ENCODE measurements around the gene IL16.

Gene IL16

DNA sequence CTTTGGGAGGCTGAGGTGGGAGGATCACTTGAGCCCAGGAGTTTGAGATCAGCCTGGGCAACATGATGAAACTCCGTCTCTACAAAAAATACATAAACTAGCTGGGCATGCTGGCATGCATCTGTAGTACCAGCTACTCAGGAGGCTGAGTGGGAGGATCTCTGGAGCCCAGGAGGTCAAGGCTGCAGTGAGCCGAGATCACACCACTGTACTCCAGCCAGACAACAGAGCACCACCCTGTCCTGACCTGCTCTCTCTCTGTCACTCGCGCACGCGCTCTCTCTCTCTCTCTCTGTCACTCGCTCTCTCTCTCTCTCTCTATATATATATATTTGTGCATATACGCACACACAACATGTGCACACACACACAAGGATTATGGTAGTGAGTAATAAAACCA lies 61.8 kb downstream of the IL16 start:
- no peak for DNase-seq

DNA sequence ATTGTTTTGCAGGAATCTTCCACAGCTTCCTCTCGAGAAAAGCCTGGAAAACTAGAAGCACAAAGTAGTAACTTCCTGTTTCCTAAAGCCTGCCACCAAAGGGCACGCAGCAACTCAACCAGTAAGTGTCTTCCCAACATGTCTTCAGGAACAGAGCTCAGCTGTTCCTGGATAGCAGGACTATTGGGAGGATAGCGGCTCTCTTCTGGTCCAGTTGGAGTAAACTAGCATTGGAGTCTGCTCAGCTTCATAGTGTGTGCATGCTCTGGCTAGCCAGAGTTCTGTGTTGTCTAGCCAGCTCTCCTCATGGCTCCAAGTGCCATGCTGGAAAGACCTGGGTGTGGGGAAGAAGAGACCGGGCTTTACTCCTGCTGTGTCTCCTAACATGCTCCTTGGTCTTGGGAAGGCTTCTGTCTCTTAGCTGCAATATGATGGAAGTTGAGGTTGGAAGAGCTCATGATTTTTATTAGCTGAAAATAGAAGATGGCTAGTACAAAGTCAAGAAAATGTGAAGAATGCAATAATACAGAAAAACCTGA lies 63.1 kb downstream of the IL16 start:
- no peak for DNase-seq

DNA sequence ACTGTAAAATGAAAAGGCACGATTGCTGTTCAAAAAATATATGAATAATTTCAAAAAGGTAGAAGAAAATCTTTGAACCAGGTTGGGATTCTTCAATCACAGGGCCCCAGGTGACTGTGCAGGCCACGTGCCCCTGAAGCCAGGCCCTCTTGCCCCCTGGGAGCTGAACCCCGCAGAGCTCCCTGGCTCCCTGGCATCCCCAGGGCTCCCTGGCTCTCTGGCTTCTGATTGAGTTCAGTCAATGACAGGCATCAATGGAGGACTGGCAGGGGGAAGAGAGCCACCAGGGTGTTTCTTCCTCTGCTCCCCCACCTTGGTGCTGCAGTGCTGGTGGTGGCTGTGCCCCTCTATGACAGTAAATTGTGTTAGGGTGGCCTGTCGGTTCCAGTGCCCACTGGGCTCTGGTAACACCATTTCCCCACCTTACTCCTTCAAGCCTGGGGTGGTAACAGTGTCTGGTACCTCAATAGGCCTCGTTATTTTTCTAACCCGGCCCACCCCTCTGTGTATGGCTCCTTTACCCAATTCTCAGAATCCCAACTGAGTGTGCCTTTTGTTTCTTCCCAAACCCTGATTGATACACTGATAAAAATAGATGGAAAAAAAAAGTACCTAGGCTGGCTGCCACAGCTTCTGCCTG lies 64.6 kb downstream of the IL16 start:
- DNase-seq: no peak

DNA sequence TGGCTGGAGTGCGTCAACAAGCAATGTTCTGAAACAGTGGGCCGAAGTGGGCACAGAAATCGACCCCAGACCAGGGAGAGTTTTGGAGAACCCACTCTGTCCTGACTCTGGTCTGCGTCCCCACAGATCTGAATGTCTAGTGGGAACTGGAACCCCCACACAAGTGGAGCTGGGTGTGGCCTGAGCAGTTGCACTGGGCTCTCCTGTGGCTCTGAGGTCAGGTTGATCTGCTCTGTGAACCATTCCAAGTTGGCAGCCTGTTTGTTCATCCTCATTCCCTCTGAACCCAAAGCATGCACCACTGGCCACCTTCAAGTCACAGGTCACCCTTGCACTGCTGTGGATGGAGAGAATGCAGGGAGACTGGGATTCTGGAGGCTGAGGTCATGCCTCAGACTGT lies 66.8 kb downstream of the IL16 start:
- DNase-seq: no peak

DNA sequence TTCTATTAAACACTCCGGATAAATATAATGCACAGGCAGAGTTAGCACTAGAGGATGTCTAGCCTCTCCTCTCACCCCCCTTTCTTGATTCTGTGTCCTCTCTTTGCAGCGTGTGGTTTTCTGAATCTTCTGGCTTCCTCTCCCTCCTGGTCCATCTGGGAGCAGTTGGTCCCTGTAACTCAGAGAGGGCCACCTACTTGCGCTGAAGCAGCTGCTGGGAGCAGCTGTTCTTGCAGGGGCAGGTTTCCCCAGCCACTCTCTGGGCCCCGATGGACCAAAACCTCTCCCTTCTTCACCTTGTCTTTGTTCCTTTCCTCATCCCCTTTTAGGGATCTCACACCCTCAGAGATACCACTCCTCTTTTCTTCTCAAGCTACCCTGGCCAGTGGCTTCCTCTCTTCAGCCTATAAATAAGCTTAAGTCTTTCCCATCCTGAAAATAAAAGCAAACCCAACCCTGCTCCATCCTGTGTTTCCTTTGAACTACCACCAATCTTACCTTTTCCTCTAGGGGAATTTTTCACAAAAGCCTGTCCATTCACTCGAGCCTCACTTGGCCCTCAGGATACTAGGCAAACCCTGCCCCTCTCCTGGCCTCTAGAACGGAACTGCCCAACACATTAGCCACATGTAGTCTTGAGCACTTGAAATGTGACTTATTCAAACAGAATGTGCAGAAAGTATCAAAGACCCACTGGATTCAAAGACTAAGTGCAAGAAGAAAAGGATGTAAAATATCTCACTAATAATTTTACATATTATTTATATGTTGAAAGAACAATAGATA lies 67.6 kb downstream of the IL16 start:
- no peak for DNase-seq

DNA sequence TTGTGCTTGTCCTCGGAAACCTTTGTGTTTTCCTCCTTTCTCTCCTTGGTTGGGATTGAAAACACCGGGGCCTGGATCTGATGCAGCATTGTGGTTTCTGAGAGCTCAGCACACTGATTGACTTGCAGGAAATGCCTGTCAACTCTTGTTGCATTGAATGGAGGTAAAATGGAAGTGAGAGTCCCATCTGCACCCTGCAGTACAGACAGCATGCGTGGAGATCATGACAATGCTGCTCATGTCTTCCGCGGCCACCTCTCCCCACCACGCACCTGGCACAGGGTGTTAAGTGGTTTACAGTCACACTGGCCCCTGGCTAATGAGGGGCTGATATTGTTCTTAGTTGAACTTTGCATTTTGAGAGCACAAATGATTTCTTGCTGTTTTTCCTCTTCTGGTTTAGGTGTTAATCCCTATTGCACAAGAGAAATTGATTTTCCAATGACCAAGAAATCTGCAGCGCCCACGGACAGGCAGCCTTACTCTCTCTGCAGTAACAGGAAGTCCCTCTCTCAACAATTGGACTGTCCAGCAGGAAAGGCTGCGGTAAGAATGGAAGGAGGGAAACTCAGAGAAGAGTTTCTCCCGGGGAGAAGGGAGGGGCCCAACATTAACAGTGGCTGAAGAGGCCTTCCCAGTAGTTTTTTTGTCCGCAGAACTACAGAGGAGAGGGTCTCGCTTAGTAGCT lies 68.7 kb downstream of the IL16 start:
- no peak for DNase-seq

DNA sequence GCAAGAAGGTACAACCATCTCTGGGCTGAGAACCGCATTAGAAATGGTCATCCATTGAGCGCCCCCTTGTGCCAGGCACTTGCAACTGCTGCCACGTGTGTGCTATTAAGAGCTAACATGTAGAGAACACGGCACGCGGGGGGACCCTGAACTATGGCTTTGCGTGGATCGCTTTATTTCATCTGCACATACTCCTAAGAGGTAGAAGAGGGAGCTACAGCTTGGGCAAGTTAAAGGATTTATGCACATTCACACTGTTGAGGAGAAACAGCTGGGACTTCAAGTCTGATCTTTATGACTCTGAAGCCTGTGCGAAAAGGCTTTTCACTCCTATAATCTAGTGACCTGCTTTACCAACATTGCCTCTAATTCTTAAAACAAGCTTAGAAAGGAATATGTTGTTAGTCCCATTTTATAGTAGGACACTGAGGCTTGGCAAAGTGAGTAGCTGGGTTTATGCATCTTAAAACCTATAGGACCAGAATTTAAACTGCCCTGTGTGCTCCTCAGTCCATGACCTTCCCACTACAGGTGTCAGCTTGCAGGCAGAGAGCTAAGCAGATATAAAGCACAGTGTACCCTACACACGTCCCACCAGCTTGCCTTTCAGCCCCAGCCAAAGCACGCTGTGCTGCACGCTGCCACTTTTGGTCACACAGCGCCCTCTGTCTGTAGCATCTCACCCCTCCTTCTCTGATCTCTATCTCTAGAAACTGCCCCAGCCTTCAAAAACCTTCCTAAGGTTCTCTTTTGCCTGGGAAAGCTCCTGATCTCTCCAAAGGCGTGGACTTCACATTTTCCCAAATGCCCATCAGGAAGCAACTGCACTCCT lies 69.5 kb downstream of the IL16 start:
- peak; percentile 89 for DNase-seq

DNA sequence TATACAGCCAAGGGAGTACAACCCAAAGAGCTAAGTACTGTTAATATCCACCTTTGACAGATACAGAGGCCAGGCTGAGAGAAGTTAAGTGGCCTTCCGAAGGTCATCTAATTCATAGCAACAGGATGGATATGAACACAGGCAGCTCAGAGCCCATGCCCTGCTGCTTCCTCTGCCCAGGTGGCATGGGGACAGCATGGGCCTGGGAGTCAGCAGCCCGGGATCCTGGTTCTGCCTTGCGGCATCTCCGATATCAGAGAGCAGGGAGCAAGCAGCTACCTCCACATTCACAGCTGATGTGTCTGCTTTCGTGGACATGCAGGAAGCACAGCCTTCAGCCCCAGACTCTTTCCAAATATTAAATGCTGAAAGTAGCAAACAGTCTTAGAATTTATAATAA lies 71.7 kb downstream of the IL16 start:
- DNase-seq: no peak

DNA sequence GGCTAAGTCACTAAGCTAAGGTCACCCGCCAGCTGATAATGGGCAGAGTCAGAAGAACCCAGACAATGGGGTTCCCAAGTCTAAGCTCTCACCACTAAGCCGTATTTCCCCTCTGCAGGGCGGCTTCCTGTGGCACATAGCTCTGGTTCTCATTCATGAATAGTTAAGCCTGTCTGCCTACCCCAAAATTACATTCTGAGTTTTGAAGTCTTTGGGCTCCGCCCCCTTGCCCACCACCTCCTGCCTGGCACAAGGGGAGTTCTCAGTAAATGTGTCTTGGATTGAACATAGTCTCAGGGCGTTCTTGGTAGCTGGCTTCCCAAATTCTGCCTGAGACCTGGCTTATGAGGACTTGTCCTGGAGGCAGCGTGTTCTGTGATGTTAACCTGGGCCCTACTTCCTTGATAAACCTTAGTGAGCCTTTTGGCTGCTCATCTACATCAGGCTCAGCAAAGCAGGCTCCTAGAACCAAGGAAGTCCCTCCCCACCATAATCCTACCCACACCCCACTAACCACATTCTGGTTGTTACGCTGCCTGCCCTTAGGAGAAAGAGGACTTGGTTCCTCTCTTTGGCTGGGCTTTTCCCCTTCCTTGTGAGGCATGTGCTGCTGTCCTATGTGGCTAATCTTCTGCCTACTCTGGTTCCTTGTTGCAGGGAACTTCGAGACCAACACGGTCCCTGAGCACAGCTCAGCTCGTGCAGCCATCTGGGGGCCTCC lies 72.4 kb downstream of the IL16 start:
- no peak for DNase-seq

DNA sequence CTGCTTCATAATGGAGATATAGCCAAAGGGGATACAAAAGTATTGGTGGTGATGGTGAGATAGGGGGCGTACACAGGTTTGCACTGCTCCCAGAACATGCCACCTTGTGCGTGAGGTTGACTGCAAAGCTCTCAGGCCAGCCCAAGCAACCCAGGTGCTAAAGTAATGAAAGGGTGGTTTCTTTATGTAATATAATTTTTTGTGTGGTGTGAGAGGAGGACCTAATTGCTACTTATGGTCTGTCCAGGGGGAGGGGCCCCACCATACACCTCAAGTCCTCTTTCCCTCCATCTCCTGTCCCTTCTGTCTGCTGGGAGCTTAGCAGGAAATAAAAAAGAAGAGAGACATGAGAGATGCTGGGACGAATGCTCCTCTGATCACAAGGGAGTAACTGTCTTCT lies 73.5 kb downstream of the IL16 start:
- no peak for DNase-seq

DNA sequence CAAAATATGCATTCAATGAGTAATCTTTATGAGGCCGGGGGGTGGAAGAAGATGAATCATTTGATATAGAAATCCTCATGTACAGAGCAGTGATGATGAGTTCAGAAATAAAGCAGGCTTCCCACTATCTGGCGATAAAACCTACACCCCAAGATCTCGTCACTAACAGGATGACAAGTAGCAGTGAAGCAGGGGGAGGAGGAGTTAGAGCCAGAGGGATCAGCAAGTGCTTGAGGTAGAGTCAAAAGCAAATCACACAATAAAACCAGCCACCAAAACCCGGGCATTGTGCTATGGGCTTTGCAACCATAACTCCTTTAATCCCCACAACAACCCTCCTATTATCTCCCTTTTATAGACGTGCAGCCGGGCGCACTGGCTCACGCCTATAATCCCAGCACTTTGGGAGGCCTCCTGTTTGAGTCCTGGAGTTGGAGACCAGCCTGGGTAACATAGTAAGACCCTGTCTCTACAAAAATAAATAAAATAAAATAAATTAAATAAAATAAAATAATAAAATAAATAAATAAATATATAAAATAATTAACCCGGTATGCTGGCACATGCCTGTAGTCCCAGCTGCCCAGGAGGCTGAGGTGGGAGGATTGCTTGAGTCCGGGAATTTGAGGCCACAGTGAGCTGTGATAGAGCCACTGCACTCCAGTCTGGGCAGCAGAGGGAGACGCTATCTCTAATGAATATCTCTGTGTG lies 74.3 kb downstream of the IL16 start:
- DNase-seq: peak; percentile 29

DNA sequence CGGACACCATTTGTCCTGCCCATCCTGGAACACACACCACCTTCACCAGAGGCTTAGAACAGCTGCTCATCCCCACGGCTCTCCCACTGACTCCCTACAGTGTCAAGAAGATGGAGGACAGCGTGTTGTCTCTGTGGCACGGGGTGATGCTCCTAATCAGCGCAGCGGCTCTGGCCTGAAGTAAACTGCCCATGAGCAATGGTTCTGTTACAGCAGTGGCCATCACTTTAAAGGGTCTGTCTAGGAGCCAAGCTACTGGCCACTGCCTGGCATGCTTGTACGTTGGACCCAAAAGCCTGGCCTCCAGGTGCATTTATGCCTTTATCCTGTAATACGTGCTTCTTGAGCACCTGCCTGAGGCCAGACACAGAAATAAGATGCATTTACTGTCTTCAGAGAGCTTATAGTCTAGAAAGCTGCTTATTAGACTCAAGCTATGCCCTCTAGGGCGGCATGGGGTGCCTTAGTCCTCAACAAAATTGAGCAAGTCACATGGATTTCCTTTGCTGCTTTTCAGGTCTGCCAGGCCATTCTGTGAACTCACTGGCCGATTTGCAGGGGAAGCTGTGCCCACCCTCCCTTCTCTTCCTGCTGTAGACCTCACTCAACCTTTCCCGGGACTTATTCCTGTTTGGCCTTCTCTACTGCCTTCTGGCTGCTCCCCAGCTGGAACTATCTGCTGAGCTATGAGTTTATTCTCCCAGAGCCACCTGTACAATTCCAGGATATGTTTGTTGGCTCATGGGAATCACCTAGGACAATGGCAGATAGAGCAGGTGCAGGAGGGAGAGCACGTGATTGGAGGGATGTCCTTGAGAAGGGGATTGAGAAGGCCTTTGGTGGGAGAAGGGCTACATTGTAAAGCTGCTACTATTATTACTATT lies 75.3 kb downstream of the IL16 start:
- no peak for DNase-seq

DNA sequence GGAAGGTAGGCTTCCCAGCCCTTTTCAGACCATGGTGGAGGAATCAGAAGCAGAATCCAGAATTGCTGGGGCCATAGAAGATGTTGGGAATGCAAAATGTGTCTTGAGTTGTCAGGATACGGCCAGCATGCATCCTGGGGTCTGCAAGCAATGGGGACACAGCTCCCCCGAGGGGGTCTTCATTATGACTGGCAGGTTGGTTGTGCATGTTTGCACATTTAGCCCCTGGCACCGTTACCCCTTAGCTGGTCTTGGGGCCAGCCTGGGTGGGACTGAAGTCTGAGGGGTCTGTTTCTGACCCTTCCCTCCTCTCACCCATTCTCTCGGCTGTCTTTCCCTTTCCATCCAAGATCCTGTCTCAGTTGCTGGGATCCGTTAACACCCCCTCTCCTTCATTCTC lies 76.5 kb downstream of the IL16 start:
- no peak for DNase-seq

DNA sequence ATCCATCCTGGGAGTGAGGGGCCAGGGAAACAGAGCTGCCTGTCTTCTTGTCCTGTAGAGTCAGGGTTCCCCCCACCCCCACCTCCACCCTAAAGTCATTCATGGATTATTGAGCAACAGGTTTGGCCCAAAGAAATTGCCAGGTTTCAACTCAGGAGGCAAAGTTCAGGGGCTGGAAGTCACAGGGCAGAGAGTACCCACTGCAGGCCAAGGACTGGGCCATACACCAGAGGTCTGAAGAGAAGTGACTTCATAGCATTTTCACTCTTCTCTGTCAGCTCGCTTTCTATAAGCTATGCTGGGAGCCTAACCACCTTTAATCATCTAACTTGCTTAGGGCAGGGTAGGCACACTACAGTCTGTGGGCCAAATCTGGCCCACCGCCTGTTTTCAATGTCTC lies 77.2 kb downstream of the IL16 start:
- no peak for DNase-seq

DNA sequence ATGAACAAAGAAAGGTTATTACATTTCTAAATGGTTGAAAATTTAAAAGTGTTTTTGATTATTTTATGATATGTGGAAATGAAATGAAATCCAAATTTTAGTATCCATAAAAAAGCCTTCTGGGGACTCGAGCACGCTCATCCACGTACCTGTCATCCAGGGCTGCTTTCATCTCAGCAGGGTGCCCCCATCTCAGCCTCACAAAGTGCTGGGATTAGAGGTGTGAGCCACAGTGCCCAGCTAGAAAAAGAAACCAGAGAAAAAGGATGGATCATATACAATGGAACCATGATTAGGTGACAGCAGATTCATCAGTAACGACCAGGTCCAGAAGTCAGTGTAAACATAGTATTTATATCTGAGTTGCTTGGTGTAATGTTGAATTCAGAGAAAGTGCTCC lies 77.6 kb downstream of the IL16 start:
- no peak for DNase-seq

DNA sequence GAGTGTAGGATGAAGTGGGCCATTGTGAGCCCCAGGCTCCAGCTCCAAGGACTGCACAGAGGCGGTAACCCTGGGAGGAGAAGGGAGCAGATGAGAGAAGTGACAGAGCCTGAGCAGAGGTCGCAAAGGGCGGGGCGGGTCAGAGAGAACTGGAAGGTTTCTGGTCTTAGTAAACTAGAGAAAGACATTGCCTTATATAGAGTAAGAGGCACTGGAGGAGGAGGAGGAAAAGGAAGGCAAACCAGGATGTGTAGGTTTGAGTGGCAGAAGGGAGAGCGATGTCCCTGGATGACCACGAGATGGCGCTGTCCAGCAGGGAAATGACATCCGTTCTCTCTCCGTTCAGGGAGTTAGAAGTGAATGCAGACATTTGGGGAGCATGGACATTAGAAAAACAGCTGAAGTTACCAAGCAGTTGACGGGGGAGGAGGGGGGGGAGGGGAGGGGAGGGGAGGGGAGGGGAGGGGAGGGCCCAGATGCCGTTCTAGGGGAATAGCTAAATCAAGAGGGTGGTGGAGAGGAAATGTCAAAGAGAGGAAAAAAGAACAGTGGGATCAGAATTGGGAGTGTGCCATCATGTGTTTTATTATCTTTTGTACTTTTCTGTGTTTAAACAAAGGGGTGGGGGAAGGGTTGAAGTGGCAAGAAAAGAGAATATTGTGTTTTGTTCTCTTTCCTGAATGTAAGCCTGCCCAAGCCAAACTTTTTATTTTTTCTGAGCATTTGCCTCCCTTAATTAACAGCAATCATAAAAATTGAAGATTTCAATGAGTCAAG lies 78.4 kb downstream of the IL16 start:
- DNase-seq: peak; percentile 76

DNA sequence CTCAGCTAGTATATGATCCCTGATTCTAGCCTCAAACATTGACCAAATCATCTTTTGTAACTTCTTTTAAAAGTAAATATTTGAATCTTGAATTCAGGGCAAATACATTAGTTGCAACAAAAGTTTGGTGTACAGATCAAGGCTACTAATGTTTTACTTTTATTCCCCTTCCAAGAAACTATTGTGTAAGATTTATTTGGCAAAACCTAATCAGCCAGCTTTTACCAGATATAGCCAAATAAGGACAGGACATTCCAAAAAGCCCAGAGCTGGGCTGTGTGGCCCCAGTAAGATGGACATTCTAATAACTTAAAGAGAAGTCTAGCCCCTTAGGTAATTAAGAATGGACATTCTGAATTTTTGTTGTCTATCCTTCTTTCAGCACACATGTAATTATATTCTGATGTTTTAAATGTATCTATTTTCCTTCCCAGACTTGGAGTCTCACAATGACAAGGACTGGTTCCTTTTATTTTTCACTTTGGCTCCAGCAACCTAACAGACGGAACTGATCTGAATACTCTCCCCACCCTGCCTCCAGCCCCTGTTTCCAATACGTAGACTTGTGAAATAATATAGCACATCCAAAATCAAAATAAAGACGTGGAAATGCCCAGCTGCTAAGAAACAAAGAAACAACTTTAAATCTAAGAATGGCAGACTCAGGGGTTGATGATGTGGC lies 79.2 kb downstream of the IL16 start:
- no peak for DNase-seq

DNA sequence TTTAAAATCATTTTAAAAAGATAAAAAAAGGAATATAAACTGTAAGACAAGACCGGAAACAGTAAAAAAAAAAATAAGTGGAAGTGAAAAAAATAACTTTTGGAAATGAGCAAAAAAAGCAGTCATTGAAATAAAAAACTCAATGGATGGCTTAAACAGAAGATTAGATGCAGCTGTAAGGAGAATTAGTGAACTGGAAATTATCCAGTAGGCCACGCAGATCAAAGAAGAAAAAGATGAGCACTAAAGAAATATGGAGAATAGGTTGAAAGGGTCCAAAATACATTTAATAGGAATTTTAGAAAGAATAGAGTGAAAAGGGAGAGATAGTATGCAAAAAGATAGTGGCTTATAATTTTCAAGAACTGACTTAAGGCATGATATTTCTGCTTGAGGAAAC lies 80.3 kb downstream of the IL16 start:
- DNase-seq: no peak

DNA sequence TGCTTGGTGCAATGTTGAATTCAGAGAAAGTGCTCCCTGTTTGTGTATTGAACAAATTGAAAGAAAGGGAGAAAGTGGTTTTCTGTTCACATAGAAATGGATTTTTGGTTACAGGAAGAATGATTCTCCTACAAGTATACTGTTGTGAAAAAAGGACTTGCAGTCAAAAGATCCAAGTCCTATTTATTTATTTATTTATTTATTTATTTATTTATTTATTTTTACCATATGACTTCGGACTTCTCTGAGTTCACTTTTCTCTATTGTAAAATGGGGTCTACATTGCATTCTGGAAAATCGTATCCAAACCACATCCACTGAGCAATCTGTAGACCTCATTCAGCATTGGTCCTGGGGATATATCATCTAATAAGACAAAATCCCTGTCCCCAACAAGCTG lies 81.2 kb downstream of the IL16 start:
- DNase-seq: no peak
